Neuronal stem cell (in vitro differentiated cells): ENCODE data around the gene DGCR2.
A peak's percentile ranks its signal among the peaks of the same experiment; 100 is the strongest.

ENCODE experiments used
- DNase-seq: peaks from one replicate; pipeline ENCODE4 v3.0.0-alpha.2; 2013; ENCODE audit warnings: low spot score
- H2AFZ ChIP-seq: one replicate; pipeline ENCODE4 v1.6.1; 2013; ENCODE audit warnings: mild to moderate bottlenecking, low read length, inconsistent platforms
- H2AK5ac ChIP-seq: 2 replicates; pipeline ENCODE4 v1.6.1; 2013; ENCODE audit warnings: low read depth, mild to moderate bottlenecking, inconsistent platforms, low read length, moderate library complexity, mixed read lengths
- H2BK120ac ChIP-seq: 2 replicates; pipeline ENCODE4 v1.6.1; 2013; ENCODE audit warnings: low read depth, mild to moderate bottlenecking, inconsistent platforms, low read length, moderate library complexity, mixed read lengths
- H2BK12ac ChIP-seq: one replicate; pipeline ENCODE4 v1.6.1; 2013; ENCODE audit warnings: low read length, inconsistent platforms
- H2BK15ac ChIP-seq: 2 replicates; pipeline ENCODE4 v1.6.1; 2013; ENCODE audit warnings: mild to moderate bottlenecking, low read length, inconsistent platforms, mixed read lengths
- H2BK5ac ChIP-seq: one replicate; pipeline ENCODE4 v1.6.1; 2013; ENCODE audit warnings: inconsistent platforms, mild to moderate bottlenecking, low read length, moderate library complexity
- H3K14ac ChIP-seq: one replicate; pipeline ENCODE4 v1.6.1; 2013; ENCODE audit warnings: low read length, inconsistent platforms
- H3K18ac ChIP-seq: 2 replicates; pipeline ENCODE4 v1.6.1; 2013; ENCODE audit warnings: low read length, inconsistent platforms
- H3K23ac ChIP-seq: 2 replicates; pipeline ENCODE4 v1.6.1; 2013; ENCODE audit warnings: low read depth, mild to moderate bottlenecking, mixed read lengths, low read length, inconsistent platforms; ENCODE audit not compliant: poor library complexity
- H3K27ac ChIP-seq: replicated peaks from 3 replicates; pipeline ENCODE4 v1.5.1; 2013; ENCODE audit warnings: low read length, inconsistent platforms
- H3K27me3 ChIP-seq, 3 experiments: 2 replicates each; pipeline ENCODE4 v1.6.1; 2013; ENCODE audit warnings: low read length in 3 of 3, mild to moderate bottlenecking in 2 of 3, inconsistent platforms in 1 of 3, low read depth in 1 of 3, mixed read lengths in 1 of 3, moderate library complexity in 1 of 3; ENCODE audit not compliant: control insufficient read depth in 3 of 3, insufficient read depth in 3 of 3
- H3K36me3 ChIP-seq, 2 donors: replicated peaks in 1 of 2; 2 replicates each; pipeline ENCODE4 v1.6.1; 2013; ENCODE audit warnings: low read length in 2 of 2; ENCODE audit not compliant: control insufficient read depth in 2 of 2, insufficient read depth in 2 of 2
- H3K4ac ChIP-seq: 2 replicates; pipeline ENCODE4 v1.6.1; 2013; ENCODE audit warnings: inconsistent platforms, mild to moderate bottlenecking, low read length, moderate library complexity
- H3K4me1 ChIP-seq, 2 donors: 1 replicate in 1 of 2; 2 replicates in 1 of 2; pipeline ENCODE4 v1.6.1; 2013; ENCODE audit warnings: low read length in 2 of 2, low read depth in 1 of 2; ENCODE audit not compliant: control insufficient read depth in 2 of 2, insufficient read depth in 1 of 2
- H3K4me2 ChIP-seq: one replicate; pipeline ENCODE4 v1.6.1; 2013; ENCODE audit warnings: mild to moderate bottlenecking, low read length, inconsistent platforms; ENCODE audit not compliant: insufficient read depth, poor library complexity, severe bottlenecking
- H3K4me3 ChIP-seq, 2 donors: 2 replicates each; pipeline ENCODE4 v1.5.1; 2013; ENCODE audit warnings: low read length in 2 of 2, mild to moderate bottlenecking in 2 of 2, inconsistent platforms in 1 of 2, moderate library complexity in 1 of 2
- H3K79me1 ChIP-seq: one replicate; pipeline ENCODE4 v1.6.1; 2013; ENCODE audit warnings: low read depth, mild to moderate bottlenecking, inconsistent platforms, low read length, moderate library complexity
- H3K9ac ChIP-seq: one replicate; pipeline ENCODE4 v1.6.1; 2013; ENCODE audit warnings: mild to moderate bottlenecking, low read depth, low read length, inconsistent platforms; ENCODE audit not compliant: poor library complexity
- H3K9me3 ChIP-seq, 2 donors: replicated peaks in 1 of 2; 2 replicates each; pipeline versions ENCODE3 to v1.6.1; 2013; ENCODE audit warnings: low read length in 2 of 2, mild to moderate bottlenecking in 2 of 2, inconsistent platforms in 1 of 2, low read depth in 1 of 2, mixed read lengths in 1 of 2, moderate library complexity in 1 of 2; ENCODE audit not compliant: control insufficient read depth in 2 of 2, insufficient read depth in 1 of 2
- H4K8ac ChIP-seq: one replicate; pipeline ENCODE4 v1.6.1; 2013; ENCODE audit warnings: low read depth, mild to moderate bottlenecking, inconsistent platforms, low read length, moderate library complexity
- H4K91ac ChIP-seq: one replicate; pipeline ENCODE4 v1.6.1; 2013; ENCODE audit warnings: low read length, low read depth, mild to moderate bottlenecking, inconsistent platforms; ENCODE audit not compliant: poor library complexity
- WGBS, 2 donors: extraction: QIAGEN DNeasy Blood & Tissue Kit; methylation state at CpG; one replicate each; pipeline ENCODE4 v1.1.7; 2013; ENCODE audit warnings: missing lambda C conversion rate in 2 of 2, mixed read lengths in 1 of 2; ENCODE audit not compliant: insufficient read length in 2 of 2, insufficient replicate concordance in 1 of 2; ENCODE audit errors: extremely low coverage in 2 of 2; 5-methylcytosine and 5-hydroxymethylcytosine counted together

Gene DGCR2

DNA sequence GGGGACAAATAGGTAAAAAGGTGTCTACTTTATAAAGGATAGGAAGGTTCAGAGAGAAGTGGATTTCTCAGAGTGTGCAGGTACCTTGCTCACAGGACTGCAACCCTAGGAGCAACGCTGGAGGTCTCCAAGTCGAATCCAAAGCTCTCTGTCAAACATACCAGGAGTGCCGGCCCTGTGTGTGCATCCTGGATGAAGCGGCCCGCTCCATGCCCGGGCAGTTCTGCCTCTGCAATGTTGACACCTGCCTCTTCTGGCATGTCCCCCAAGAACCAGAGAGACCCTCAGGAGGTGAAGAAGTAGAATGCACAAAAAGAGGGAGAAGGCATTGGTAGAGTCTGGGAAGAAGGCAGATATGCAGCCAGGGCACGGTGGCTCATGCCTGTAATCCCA, 5.8 kb upstream of the DGCR2 start:
- no peak overlapping the region for H2BK120ac ChIP-seq
- DNase-seq = no peak
- H2BK12ac ChIP-seq = no peak overlapping the region
- no peak overlapping the region for H3K27ac ChIP-seq
- WGBS, 2 donors = no CpG with 5 or more reads among the region's 7 CpGs
- no peak overlapping the region for H2BK15ac ChIP-seq
- H3K36me3 ChIP-seq = peaks cover 7 to 18% of the 10 kb centered on the region in 2 donors
- no peak overlapping the region for H3K4me3 ChIP-seq
- no peak overlapping the region for H2AFZ ChIP-seq
- H4K91ac ChIP-seq = no peak overlapping the region
- H3K18ac ChIP-seq = no peak overlapping the region
- H3K14ac ChIP-seq = no peak overlapping the region
- H3K4me1 ChIP-seq = no peaks in the 10 kb centered on the region
- H3K27me3 ChIP-seq = peaks cover 0 to 3% (median 0%) of the 10 kb centered on the region in 3 experiments
- H2BK5ac ChIP-seq = no peak overlapping the region
- no peak overlapping the region for H3K9ac ChIP-seq
- H2AK5ac ChIP-seq = no peak overlapping the region
- H4K8ac ChIP-seq = no peak overlapping the region
- no peak overlapping the region for H3K4me2 ChIP-seq
- peaks cover 1% of the 10 kb centered on the region for H3K79me1 ChIP-seq
- no peak overlapping the region for H3K4ac ChIP-seq
- no peaks in the 10 kb centered on the region for H3K9me3 ChIP-seq
- peak overlapping the region; percentile 83 for H3K23ac ChIP-seq

DNA sequence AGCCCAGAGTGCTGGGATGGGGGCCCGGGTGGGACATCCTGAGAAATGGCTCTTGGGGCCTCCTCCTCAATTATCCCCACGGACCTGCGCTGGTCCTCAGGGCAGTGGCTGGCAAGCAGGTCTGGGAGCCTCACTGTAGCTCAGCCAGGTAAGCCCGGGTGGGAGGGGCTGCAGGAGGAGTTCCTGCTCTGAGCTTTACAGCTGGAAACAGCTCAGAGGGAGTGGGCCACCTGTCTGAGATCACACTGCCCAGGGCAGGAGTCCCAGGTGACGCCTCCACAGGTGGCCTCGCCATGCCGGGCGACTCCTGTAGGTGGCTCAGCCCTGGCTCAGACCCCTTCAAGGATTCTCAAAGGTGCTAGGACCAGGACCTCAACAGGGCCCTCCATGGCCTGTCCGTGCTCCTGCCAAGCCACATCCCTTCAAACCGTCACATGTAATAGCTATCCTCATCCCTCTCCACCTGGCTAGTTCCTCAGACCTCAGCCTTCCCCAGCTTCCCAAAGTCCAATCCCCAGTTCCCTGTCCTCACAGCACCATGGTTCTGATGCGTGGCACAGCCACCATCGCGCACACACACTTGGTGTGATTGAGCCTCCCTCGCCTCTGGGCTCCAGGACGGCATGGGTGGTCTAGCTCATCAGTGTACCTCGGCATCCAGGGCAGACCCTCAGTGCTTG, 5.3 kb upstream of the DGCR2 start:
- no peak overlapping the region for H3K9ac ChIP-seq
- WGBS, 2 donors = no CpG with 5 or more reads among the region's 16 CpGs
- H3K4me1 ChIP-seq = peaks cover 0 to 1% of the 10 kb centered on the region in 2 donors
- no peaks in the 10 kb centered on the region for H3K9me3 ChIP-seq
- peak overlapping the region; percentile 39 for H2BK15ac ChIP-seq
- H2AFZ ChIP-seq = no peak overlapping the region
- peak overlapping the region; percentile 83 for H3K23ac ChIP-seq
- peak overlapping the region; percentile 44 for H2BK5ac ChIP-seq
- H4K8ac ChIP-seq = no peak overlapping the region
- no peak overlapping the region for H3K18ac ChIP-seq
- no peak overlapping the region for H2BK120ac ChIP-seq
- peak overlapping the region; percentile 77 for H2AK5ac ChIP-seq
- H3K4me2 ChIP-seq = no peak overlapping the region
- H2BK12ac ChIP-seq = no peak overlapping the region
- no peak overlapping the region for H3K14ac ChIP-seq
- H3K27ac ChIP-seq = no peak overlapping the region
- H4K91ac ChIP-seq = no peak overlapping the region
- H3K27me3 ChIP-seq = peaks cover 0 to 3% (median 0%) of the 10 kb centered on the region in 3 experiments
- peaks cover 4 to 13% of the 10 kb centered on the region in 2 donors for H3K36me3 ChIP-seq
- H3K79me1 ChIP-seq = peaks cover 1% of the 10 kb centered on the region
- H3K4ac ChIP-seq = no peak overlapping the region
- H3K4me3 ChIP-seq = no peak overlapping the region
- no peak for DNase-seq

DNA sequence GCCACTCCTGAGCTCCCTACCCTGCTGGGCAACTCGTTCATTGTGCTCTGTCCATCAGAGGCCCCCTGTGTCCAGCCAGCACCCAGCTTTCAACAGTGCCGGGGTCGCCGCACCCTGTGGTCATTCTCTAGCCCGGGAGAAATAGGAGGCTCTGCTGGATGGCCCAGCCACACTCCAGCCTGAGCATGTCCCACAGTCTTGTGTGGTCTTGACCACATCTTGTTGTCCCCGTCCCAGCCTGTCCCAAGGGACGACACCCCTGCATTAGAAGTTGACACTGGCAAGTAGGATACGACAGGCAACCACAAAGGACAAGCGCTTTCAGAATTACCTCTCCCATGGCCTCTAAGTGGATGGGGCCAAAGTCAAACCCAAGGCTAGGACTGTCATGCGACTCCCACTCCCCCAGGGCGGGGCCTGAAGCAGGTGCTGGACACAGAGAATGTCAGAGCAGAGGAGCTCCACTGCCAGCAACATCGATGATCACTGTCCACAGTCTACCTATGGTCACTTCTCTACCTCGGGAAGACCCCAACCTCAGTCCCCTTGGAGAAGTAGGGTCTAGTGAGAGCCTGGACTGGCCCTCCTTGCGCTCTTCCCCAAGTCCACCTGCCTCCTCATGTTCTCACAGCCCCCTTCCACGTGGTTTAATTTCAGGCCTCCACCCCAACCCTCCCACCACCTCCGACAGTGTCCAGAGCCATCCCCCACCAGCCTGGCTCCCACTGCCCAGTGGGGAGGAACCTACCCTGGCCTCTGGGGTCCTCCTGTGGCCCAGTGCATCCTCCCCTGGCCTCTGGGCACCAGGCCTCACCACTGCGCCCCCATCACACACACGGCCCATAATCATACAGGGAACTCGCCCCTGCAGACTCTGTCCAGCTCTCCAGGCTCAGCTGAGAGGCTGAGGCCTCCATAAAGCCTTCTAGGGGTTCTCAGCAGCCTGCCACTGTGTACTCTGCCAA, 4.4 kb upstream of the DGCR2 start:
- H2AFZ ChIP-seq = no peak overlapping the region
- no peak overlapping the region for H2BK12ac ChIP-seq
- H4K91ac ChIP-seq = no peak overlapping the region
- H2AK5ac ChIP-seq = peak overlapping the region; percentile 47
- no peak overlapping the region for H3K27ac ChIP-seq
- no CpG with 5 or more reads among the region's 19 CpGs for WGBS, 2 donors
- H3K27me3 ChIP-seq = peaks cover 0 to 3% (median 0%) of the 10 kb centered on the region in 3 experiments
- no peak for DNase-seq
- H2BK5ac ChIP-seq = peak overlapping the region; percentile 44
- no peak overlapping the region for H3K4me2 ChIP-seq
- no peak overlapping the region for H2BK120ac ChIP-seq
- H3K9me3 ChIP-seq = no peaks in the 10 kb centered on the region
- no peak overlapping the region for H3K9ac ChIP-seq
- H4K8ac ChIP-seq = no peak overlapping the region
- peak overlapping the region; percentile 96 for H3K23ac ChIP-seq
- H3K79me1 ChIP-seq = peaks cover 4% of the 10 kb centered on the region
- peaks cover 0 to 1% of the 10 kb centered on the region in 2 donors for H3K4me1 ChIP-seq
- H3K4ac ChIP-seq = no peak overlapping the region
- no peak overlapping the region for H3K14ac ChIP-seq
- H3K36me3 ChIP-seq = peaks cover 1 to 5% of the 10 kb centered on the region in 2 donors
- H3K4me3 ChIP-seq = no peak overlapping the region
- peak overlapping the region; percentile 39 for H2BK15ac ChIP-seq
- no peak overlapping the region for H3K18ac ChIP-seq
